Nucleus accumbens (tissue), 56 donors: Measurements from ENCODE around the gene FBXL3.
"Not testable (repeated sequence)": the region's sequence is repeated elsewhere in the genome, so short reads cannot be mapped to it uniquely, and the experiment has no call there.

ENCODE experiments used
- DNase-seq, 56 donors: peaks; one replicate each; lab custom pipeline; 2025; lab: John Stamatoyannopoulos, UW

FBXL3 gene

DNA sequence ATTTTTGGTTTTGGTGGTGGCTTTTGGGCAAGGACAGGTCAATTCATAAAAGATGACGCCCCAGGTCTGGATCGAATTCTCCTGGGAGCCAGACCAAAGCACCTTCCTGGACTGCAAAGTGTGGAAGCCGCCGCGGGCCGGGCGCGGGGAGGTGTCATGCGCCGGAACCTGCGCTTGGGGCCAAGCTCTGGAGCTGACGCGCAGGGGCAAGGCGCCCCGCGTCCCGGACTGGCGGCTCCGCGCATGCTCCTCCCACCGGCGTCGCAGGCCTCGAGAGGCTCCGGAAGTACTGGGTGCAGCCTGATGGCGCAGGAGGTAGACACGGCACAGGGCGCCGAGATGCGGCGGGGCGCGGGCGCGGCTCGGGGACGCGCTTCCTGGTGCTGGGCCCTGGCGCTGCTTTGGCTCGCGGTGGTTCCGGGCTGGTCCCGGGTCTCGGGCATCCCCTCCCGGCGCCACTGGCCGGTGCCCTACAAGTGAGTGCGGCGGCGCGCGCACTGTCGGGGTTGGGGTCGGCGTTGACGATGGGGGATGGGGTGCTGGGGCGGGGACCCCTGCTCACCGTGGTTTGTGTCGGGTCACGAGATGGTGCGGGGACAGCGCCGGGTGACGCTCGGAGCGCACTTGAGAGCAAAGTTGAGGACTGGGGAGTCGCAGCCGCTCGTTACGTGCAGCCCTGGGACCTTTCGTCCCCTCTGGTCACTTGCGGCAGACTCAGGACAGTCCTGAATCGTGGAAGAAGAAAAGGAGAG, 35.0 kb downstream of the FBXL3 start, which contains the start of gene CLN5:
CLN5 (plus strand) TSS at position 286 of the 752 bp plus-strand sequence; CDS start at position 304, 18 bp downstream.
- DNase-seq, result peak; percentile 5 to 95 (median 88)

DNA sequence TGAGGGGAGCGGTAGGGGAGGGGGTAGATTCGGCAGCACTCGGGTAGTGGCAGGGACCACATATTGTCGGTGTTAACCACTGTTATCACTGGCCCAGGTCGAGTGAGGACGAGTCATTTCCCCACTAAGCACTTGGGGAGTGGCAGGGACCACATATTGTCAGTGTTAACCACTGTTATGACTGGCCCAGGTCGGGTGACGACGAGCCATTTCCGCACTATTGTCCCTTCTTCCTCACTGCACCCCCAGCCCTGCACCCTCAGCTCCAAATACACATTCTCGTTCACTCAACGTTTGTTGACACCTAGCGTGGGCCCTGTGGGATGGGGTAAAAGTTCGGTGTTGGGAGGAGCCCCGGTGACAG, 35.5 kb downstream of the FBXL3 start:
- peak in 7 of 56 donors; percentile 26 to 57 (median 46) for DNase-seq

DNA sequence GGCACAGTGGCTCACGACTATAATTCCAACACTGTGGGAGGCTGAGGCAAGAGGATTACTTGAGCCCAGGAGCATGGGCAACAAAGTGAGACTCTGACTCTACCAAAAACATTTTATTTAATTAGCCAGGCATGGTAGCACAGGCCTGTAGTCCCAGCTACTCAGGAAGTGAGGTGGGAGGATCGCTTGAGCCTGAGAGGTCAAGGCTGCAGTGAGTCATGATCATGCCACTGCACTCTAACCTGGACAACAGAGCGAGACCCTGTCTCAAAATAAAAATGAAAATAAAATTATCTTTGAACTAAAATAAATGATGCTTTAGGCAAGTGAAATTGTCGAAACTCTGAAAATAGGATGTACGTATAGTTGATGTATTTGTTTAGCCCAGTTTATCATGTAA, 43.3 kb downstream of the FBXL3 start:
- no peak for DNase-seq

DNA sequence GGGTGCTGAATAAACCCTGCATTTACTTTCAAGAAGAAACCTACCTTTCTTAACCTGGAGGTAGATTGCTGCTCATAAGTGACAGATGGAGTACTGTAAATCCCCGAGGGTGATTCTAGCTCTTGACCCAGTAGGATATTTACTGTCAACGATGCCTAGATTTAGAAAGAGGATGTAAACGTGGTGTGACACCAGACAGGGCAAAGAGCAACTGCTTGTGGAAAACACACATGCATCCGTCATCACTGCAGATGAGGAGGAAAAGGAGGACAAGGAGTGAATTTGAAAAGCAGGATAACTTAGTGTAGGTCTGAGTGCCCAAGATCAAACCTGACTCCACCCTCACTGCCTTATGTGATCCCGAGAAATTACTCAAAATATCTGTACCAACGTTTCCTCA, 44.9 kb downstream of the FBXL3 start:
- no peak for DNase-seq

DNA sequence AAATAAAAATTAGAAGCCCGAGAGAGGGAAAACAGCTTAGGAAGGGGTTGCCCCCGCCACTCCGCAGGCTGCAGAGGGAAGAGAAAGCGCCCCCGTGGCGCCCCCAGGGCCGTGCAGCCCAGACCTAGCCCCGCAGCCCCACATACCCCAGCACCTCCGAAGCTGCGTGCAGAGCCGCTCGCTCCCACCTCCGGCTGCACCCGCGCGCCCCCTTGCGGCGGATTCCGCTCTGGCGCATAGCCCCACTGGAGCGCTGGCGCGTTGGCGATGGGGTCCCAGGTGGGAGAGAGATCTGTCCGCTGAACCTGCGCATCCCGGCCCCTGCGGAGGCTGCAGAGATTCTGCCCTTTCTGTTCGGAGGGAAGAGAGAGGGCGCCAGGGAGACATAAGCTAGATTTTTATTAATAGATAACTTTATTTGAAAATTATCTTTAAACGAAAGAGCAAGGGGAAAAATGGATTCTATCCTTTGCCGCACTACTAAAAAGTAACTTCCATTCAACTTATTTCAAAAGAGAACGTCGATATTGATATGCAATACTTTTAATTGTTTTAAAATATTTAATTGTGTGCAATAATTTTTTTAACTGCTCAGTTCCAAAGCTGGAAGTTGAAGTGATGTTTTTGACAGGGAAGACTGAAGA, 46.8 kb downstream of the FBXL3 start:
- peak in 52 of 56 donors; percentile 5 to 88 (median 46) for DNase-seq

DNA sequence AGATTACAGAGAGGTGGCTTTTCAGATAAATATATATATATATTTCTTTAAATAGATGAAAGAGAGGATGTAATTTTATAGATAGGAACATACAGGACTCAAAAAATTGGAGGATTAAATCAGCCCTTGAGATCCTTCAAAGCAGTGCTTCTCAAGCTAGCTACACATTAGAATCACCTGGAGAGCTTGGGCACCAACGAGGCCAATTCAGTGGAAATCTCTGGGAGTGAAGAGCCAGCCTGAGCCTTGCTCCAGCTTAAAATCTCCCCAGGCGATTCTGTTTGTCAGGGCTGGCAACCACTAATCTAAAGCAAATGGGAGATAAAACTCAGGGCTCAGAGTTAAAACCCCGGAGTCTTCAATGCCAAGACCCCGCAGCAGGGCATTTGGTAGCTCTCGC, 50.0 kb downstream of the FBXL3 start:
- no peak for DNase-seq

DNA sequence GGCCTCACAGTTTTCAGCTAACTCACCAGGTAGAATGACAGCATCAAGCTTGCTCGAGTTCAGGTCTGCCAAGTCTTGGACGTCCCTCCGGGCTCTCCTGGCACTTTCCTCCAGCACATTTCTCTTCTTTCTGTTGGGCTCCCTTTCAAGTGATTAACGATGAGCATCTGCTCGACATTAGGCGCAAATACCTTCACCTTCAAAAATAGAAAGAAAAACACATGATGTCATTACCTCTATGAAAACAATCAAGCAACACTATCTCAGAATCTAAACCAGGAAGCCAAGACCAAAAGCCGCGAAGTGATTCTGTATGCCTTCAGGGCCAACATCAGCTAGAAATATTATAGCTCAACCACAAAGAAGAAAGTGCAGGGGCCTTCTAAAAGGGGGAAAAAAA, 50.5 kb downstream of the FBXL3 start:
- no peak for DNase-seq

DNA sequence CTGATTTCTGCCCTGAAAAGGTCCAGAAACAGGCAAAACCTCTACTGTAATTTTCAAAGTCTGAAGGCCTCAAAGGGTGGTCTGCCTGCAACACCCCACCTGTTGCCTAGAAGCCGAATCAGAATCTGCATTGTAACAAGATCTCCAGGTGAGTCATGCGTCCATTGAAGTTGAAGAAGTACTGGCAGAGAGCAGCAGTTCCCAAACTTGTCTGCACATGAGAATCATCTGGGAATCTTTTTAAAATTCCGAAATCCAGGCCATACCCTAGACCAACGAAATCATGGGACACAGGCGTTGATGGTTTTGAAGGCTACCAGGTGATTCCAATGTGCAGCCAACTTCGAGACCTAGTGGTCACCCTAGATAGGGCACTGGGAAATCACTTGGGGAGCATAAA, 51.1 kb downstream of the FBXL3 start:
- no peak for DNase-seq

DNA sequence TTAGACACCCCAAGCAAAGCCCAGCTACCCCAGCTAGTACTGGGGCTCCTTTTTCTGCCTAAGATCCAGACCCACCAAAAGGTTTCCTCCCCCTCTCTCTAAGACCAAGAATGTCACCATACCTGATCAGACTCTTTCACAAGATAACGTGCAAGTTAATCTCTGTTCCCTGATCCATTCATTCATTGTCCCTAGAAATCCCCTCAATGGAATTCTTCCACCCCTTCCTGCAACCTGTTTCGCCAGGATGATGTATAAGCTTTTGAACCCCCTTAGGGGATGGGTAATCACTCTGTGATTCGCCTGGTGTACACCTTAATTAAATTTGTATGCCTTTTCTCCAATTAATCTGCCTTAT, 52.4 kb downstream of the FBXL3 start:
- DNase-seq, result no peak

DNA sequence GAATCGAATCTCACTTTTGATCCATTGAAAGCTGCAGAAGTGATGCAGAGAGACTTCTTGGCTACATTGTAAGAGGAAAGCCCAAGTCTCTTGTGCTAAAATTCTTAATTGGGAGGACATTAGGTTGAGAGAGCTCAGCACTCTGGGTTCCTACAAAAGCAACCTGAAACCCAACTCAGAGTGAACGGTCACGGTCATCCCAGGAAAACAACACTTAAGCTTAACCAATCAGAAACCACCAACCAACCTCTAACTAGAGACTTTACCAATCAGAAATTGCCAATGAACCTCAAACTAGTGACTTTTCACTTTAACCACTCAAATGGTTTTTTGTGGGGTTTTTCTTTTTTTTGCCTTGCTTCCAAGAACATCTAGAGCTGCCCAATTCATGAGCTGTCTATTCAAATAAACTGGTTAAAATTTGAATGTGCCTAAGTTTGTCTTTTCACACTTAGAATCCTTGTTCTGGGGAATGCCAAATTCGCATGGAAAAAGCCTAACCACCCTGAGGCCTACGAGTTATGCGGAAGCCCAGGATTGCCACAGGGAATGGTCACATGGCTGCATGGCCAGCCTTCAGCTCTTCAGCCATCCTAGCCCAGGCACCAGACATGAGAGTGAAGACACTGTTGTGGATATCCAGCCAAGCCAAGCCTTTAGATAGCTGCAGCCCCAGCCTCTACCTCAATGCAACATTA, 52.9 kb downstream of the FBXL3 start:
- DNase-seq, result no peak

DNA sequence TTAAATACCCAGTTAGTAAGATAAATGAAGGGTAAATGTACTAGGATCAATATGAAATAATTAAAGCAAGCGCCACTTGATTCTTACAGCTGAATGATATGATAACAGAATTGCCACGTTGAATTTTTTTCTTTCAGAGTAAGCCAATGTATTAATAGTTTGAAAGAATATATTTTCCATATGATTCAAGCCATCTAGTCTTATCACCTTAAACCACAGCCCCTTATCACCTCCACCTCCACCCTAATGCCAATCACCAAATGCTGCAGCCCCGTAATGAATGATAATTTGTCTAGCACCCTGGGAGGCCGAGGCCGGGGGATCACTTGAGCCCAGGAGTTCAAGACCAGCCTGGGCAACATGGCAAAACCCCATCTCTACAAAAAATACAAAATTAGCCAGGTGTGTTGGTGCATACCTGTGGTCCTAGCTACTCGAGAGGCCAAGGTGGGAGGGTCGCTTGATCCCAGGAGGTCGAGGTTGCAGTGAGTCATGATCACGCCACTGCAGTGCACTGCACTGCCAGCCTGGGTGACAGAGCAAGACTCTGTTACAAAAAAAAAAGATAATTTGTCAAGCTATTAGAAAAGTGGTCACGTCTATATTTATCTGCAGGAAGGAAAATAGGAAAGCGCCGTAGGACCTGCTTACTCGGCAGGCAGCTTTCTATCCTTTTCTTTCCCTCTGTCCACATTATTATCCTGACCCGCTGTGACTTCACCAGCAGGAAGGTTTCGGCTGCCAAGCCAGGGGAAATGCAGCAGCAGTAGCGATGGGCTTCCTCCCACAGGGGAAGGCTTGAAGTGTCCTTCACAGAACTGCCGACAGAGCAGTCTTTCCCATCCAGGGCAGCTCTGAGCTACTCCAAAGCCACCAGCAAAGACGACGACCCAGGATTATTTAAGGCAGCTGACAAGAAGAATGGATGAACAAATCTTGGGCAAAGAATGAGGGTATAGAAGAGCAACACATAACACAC, 54.8 kb downstream of the FBXL3 start:
- DNase-seq, result peak in 2 of 56 donors; percentile 2 to 5

DNA sequence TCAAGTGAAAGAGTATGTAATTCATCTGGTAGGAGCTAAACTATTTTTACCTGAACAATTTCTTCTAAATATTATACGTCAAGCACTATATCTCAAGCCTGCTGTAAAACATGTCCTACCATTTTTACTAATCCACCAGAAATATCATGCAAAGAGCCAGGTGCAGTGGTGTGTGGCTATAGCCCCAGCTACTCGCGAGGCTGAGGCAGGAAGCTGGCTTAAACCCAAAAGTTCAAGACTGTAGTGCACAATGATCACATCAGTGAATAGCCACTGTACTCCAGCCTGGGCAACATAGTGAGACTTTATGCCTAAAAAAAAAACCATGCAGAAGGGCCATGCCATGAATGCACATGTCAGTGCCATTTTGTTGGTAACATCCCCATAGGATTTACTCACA, 55.7 kb downstream of the FBXL3 start:
- no peak for DNase-seq

DNA sequence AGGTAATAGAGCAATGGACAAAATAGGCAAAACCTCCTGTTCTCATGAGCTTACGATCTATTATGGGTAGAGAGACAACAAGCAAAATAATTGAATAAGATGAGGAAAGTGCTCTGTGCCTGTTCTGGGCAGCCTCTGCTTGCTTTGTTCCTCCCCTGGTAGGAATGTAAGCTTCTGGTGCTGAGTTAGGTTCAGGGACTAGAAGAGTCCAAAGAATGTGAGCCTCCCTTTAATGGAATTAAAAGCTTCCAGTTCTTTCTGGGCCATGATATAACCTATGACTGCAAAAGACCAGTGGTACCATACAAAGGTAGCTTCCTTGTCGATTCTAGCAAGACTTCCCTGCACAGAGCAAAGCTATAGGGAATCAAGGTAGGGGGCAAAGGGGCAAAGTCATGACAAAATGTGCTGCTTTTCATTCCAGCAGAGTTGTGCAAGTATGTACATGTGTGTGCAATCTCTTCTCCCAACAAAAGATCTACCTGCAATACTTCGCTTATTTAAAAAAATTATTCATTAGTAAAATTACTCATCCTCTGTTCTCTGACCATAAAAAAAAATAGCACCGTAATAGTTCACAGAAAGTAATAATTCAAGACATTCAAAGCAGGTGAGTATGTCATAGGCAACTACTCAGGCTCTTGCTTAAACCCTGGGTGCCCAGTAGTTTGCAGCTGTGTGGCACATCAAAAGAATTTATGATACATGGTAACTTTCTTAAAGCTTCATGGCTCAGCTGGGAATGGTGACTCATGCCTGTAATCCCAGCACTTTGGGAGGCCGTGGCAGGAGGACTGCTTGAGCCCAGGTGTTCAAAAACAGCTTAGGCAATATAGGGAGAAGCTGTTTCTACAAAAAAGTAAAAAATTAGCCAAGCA, 57.2 kb downstream of the FBXL3 start:
- DNase-seq, result no peak

DNA sequence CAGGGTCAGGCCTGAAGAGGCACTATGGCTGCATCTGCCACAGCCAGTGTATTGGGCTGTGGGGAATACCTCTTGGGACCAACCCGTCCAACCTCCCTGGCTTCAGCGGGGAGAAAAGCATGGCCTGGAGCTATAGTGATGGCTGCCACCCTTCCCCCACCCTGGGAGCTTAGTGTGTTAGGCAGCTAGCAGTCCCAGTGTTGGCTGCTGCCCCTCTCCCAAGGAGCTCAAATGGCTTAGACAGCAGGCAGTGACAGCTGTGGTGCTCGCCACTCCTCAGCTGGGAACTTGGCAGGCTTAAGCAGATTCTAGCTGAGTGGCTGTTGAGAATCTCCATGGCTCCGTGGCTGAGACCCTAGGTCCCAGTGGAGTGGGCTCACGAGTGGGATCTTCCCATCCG, 58.9 kb downstream of the FBXL3 start:
- DNase-seq, result no peak

DNA sequence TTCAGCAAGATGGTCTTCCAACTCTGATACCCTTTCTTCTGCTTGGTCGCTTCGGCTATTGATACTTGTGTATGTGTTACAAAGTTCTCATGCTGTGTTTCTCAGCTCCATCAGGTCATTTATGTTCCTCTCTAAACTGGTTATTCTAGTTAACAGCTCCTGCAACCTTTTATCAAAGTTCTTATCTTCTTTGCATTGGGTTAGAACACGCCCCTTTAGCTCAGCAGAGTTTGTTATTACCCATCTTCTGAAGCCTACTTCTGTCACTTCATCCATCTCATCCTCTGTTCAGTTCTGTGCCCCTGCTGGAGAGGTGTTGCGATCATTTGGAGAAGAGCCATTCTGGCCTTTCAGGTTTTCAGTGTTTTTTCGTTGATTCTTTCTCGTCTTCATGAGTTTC, 59.9 kb downstream of the FBXL3 start:
- no peak for DNase-seq

DNA sequence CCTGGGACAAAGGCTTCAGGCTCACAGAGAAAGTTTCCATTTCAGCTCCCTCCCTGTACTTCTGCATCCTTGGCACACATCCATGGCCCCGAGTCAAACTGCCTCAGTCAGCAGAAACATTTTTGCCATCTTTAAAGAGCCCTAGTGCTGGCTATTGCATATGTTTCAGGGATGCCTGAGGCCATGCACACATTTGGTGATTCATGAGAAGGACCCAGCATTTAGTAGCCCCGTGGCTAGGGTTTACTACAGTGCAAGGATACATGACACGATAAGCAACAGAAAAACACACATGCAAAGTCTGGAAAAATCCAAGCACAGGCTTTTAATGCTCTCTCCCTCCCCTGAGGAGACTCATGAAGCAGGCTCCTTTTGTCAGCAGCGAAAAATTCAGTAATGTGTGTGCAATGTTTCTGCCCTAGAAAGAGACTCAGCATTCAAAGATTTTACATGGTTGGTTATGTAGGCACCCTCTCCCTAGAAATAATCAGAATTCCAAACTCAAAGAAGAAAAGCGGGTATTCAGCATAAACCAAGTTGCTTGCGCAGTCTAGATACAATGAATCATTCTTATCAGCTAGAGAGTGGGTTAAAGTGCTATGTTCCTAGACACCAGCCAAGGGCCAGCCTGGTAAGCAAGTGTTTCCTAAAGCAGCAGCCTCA, 61.1 kb downstream of the FBXL3 start:
- DNase-seq, result peak in 5 of 56 donors; percentile 2 to 29 (median 4)

DNA sequence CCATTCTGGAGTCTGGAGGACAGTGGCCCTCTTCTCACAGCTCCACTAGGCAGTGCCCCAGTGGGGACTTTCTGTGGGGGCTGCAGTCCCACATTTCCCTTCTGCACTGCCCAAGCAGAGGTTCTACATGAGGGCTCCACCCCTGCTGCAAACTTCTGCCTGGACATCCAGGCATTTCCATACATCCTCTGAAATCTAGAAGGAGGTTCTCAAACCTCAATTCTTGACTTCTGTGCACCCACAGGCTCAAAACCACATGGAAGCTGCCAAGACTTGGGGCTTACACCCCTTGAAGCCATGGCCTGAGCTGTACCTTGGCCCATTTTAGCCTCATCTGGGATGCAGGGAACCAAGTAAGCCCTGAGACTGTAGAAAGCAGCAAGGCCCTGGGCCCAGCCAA, 67.2 kb downstream of the FBXL3 start:
- DNase-seq, result not testable (repeated sequence)

DNA sequence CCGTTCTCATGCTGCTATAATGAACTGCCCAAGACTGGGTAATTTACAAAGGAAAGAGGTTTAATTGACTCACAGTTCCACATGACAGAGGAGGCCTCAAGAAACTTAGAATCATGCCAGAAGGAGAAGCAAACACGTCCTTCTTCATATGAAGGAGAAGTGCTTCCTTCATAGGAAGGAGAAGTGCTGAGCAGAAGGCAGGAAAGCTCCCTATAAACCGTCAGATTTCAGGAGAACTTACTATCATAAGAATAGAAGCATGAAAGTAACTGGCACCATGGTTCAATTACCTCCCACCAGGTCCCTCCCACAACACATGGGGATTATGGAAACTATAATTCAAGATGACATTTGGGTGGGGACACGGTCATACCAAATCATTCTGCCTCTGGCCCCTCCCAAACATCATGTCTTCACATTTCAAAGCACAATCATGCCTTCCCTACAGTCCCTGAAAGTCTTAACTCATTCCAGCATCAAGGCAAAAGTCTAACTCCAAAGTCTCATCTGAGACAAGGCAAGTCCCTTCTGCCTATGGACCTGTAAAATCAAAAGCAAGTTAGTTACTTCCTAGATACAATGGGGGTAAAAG, 68.0 kb downstream of the FBXL3 start:
- DNase-seq, result no peak

DNA sequence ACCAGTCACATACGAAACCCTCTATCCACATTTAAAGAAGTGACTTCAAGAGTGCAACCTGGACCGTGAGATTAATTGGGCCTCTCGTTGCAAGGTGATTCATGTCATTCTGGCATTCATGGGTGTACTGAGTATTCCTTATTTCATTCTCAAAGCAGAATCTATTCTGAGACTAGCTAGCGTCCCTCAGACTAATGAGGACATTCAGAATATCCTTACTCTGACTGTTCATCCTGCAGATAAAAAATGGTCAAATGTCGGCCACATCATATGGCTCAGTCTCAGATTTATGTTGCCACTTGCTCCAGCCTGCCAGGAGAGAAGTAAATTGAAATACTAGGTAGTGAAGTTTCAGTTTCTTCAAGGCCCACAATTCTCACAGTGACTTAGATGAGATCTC, 71.3 kb downstream of the FBXL3 start:
- DNase-seq, result no peak
